ENCODE measurements around the gene GNAO1.

DNA sequence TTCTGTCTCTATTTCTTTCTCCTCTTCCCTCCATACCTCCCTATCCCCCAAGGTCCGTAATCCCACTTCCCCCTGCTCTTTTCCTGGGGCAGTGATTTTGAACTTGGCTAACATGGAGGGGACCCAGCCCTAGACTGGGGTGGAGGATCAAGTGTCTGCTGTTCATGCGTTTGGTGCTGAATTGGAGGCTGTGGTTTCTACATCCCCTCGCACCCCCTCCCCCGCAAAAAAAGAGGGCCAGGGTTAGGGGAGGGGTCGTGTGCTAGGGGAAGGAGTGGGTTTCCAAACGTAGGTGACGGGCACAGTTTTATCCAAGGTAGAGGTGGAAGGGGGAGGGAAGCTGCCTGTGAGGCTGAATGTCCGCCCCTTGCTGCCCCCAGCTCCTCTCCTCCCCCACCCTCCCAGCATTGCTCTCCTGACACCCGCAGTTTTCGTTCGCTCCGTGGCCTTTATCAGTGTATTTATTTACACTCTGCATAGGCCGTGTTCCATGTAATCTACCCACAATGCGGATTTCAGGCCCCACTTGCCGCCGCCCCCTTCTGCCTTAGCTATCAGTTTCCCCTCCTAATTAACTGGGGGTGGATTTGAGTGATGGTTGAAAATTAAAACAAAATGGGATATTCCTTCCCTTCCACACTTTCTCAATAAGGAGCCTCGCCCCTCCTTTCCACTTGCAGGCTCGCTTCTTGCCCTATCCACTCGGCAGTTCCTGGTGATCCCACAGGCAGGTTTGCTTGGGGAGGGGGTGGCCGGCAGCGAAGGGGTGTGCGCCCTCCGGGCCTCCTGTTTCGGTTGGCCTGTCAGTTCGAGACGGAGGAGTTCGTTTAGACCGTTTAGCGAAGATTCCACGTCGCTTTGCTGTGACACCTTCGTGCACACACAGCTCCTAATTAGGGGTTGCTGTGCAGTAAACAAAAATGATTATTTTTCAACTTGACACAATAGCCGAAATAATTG lies 2.0 kb downstream of the GNAO1 start:
- TF ChIP-seq CTCF (IDR thresholded peaks at IDR 0.05): no peak
- no peak for TF ChIP-seq EP300 (IDR thresholded peaks at IDR 0.05)
- TF ChIP-seq POLR2A (IDR thresholded peaks at IDR 0.05): no peak
